ENCODE data around the gene SLX4.
A peak's percentile ranks its signal among the peaks of the same experiment; 100 is the strongest.
"Not testable (repeated sequence)": the region's sequence is repeated elsewhere in the genome, so short reads cannot be mapped to it uniquely, and the experiment has no call there.

SLX4 gene, protein sequence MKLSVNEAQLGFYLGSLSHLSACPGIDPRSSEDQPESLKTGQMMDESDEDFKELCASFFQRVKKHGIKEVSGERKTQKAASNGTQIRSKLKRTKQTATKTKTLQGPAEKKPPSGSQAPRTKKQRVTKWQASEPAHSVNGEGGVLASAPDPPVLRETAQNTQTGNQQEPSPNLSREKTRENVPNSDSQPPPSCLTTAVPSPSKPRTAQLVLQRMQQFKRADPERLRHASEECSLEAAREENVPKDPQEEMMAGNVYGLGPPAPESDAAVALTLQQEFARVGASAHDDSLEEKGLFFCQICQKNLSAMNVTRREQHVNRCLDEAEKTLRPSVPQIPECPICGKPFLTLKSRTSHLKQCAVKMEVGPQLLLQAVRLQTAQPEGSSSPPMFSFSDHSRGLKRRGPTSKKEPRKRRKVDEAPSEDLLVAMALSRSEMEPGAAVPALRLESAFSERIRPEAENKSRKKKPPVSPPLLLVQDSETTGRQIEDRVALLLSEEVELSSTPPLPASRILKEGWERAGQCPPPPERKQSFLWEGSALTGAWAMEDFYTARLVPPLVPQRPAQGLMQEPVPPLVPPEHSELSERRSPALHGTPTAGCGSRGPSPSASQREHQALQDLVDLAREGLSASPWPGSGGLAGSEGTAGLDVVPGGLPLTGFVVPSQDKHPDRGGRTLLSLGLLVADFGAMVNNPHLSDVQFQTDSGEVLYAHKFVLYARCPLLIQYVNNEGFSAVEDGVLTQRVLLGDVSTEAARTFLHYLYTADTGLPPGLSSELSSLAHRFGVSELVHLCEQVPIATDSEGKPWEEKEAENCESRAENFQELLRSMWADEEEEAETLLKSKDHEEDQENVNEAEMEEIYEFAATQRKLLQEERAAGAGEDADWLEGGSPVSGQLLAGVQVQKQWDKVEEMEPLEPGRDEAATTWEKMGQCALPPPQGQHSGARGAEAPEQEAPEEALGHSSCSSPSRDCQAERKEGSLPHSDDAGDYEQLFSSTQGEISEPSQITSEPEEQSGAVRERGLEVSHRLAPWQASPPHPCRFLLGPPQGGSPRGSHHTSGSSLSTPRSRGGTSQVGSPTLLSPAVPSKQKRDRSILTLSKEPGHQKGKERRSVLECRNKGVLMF (N-terminal part only)

DNA sequence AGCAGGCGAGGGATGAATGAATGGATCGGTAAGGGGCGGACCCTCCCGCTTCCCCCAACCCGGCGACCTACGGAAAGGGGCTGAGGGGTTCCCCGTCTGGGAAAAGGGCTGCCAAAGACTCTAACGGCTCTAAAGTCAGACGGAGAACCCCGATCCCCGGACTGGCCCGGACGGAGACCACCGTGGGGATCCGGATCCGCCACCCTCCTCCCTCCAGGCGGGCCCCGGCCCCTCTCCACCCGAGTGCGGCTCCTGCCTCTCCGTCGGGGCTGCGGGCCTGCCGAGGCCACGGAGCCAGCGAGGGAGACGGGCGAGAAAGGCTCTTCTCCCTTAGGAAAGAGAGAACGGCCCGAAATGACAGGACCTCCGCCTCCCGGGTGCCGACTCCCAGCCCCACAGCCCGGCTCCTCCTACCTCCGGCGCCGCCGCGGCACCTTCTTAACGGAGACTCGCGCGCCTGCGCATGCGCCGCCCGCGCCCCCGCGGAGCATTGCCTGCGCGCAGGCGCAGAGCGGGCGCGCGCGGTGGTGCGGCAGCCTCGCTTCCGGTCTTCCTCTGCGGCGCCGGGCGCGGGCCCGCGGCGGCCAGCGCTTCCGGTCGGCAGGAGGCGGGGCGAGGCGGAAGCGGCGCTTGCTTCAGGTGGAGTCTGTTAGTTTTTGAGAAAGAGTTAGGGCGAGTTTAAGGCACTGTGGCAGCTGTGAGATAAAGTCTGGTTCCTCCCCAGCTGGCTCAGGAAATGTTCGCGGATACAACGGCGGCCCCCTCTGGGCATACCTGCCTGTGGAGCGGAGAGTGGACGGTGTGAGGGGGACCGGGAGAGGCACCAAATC is at the start of gene SLX4:
TSS of gene SLX4 (minus strand) at position 461 of the 830 bp plus-strand sequence. CDS start 2,642 bp downstream, outside the sequence.
- peak; percentile 96 for DNase-seq

DNA sequence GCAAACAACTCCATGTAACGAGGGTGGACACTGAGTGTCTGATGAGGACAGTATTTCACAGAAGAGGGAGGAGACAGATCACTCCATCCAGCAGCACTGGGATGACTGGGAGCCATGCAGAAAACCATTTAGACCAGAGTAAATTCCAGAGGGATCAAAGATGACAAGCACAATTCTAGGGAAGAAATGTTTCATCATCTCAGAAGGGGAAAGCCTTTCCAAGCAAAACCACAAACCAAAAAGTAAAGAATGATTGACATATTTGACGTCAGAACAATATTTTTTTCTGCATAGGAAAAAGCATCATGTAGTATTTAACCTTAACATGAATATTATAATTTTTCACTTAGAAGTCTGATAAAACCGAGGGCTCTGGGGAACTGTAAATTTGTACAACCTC is 47.8 kb upstream of the SLX4 start:
- DNase-seq = peak; percentile 3

DNA sequence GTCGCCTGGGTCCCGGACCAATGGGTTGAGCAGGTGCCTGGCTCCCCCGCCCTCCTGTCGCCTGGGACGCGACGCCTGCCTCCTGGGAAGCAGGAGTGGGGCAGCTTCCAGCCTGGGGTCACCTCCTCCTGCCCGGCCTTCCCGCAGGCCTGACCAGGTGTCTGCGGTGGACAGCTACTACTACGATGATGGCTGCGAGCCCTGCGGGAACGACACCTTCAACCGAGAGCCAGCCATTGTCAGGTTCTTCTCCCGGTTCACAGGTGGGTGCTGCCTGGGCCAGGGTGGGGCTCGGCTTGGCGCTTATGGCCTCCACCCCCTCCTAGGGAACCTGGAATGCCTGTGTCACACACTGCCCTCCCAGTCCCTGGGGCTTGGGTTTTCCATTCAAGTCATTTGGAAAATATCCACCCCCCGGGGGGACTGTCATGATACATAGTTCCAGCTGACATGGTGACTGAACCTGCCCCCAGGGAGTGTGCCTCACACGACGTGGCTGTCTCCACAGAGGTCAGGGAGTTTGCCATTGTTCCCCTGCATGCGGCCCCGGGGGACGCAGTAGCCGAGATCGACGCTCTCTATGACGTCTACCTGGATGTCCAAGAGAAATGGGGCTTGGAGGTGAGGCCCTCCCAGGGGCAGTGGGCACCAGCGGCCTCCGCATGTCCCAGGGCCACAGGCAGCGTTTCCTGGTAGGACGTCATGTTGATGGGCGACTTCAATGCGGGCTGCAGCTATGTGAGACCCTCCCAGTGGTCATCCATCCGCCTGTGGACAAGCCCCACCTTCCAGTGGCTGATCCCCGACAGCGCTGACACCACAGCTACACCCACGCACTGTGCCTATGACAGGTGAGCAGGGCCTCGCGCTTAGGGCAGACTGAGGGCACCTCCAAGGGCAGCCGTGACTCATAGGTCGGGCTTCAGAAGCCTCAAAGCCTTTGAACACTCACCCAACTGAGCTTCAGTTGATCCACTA is 45.4 kb upstream of the SLX4 start:
- DNase-seq = no peak

DNA sequence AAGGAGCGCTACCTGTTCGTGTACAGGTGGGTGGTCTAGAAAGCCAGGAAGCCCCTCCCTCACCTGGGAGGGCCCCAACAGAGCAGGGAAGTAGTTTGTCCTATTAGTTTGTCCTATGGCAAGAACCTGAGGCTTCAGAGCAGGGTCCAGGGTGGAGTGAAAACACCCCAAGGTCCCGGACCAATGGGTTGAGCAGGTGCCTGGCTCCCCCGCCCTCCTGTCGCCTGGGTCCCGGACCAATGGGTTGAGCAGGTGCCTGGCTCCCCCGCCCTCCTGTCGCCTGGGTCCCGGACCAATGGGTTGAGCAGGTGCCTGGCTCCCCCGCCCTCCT is 44.7 kb upstream of the SLX4 start:
- not testable (repeated sequence) for DNase-seq

DNA sequence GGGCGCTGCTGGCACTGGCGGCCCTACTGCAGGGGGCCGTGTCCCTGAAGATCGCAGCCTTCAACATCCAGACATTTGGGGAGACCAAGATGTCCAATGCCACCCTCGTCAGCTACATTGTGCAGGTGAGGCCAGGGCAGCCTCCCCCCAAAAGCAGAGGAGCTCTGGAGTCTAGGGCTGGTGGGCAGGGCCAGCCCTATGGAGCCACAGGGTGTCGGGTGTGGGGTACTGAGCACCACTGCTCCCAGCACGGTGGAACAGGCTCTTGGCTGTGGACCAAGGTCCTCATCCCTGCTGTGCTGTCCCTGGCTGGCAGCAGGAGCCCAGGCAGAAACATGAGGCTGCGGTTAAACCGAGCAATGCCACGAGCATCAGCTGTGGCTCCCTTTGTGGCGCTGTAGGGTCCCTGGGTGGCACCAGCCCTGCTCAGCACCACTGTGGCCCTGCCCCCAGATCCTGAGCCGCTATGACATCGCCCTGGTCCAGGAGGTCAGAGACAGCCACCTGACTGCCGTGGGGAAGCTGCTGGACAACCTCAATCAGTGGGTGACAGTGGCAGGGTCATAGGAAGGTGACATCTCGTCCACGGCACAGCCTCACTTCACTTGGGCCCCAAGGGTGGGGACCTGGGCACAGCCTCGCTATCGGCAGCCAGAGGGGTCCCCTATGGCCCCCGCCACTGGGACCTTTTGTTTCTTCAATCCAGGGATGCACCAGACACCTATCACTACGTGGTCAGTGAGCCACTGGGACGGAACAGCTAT is 44.2 kb upstream of the SLX4 start:
- DNase-seq = no peak

DNA sequence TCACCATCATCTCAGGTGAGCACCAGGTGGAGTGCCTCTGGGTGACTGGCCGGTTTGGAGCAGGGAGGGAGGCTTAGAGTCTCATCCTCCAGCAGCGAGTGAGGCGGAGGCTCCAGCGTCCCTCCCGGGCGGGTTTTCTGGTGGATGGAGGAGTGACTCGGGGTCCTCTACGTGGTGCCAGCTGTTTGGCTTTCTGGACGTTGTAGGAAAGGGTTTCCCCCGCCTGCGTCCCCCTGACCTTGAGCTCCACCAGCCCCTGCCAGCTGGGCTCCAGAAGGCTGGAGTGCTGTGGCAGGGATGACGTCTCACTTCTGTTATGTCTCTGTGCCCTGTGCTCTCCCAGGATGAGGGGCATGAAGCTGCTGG is 43.6 kb upstream of the SLX4 start:
- no peak for DNase-seq

DNA sequence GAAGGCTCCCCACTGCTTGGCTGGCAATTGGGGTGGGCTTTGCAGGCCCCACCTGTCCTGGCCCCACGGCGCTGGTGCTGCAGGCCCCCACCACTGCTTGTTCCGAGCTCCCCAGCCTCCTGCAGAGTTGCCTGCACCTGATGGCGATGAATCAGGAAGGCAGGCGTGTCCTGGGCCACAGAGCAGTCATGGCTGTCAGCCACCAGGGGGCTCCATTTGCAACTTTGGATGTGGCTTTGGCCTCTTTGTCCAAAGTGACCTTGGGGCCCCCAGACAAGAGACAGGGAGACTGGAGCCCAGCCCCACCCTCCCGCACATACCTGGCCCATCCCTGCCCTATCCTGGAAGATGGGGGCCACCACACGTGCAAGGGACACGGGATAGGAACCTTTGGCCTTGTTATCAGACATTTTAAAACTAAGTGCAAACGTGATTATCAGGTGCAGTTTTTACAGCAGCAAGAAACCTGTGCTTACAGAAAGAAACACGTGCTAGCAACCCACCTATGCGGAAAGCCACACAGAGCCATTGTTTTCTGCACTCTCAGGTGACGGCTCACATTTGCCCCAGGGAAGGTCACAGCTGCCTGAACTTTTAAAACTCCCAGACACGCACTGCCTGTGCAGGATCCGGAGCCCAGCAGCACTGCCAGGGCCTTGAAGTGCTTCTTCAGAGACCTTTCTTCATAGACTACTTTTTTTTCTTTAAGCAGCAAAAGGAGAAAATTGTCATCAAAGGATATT is 43.0 kb upstream of the SLX4 start, which contains the start of gene DNASE1:
TSS of gene DNASE1 (plus strand) at position 443 of the 743 bp plus-strand sequence. CDS start 683 bp downstream, outside the sequence.
- peak; percentile 69 for DNase-seq

DNA sequence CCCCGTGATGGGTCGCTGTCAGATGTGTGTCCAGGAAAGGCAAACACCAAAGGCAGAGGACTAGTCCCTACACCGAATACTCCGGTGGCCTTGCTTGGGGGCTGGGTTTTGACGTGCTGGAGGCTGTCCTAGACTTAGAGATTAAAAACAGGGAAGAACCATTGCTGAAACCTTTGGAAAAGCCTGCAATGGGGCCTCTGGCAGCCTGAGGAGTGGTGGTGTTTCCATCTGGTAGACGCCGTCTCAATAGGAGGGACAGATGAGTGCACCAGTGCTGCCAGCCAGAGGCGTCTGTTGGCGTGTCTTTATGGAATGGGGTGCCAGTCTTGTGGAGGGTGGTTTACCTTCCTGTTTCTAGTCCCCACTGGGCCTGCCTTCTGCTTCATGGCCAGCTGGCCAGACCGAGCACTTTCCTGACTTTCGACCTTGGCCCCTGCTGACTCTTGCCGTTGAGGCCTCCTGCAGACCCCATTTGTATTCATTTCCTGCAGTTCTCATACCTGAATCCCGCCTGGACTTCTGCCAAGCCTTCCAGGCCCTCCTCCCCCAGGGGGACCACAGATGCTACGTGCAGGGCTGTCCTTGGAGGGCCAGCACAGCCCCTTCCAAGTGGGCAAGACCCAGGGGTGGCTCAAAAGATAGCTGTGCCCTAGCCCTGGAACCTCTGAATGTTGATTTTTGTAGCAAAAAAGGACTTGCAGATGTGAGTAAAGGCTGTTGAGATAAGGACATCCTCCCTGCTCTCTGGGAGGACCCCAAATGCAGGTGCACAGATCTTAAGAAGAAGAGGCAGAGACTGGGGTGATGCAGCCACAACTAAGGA is 41.2 kb upstream of the SLX4 start:
- DNase-seq = no peak

DNA sequence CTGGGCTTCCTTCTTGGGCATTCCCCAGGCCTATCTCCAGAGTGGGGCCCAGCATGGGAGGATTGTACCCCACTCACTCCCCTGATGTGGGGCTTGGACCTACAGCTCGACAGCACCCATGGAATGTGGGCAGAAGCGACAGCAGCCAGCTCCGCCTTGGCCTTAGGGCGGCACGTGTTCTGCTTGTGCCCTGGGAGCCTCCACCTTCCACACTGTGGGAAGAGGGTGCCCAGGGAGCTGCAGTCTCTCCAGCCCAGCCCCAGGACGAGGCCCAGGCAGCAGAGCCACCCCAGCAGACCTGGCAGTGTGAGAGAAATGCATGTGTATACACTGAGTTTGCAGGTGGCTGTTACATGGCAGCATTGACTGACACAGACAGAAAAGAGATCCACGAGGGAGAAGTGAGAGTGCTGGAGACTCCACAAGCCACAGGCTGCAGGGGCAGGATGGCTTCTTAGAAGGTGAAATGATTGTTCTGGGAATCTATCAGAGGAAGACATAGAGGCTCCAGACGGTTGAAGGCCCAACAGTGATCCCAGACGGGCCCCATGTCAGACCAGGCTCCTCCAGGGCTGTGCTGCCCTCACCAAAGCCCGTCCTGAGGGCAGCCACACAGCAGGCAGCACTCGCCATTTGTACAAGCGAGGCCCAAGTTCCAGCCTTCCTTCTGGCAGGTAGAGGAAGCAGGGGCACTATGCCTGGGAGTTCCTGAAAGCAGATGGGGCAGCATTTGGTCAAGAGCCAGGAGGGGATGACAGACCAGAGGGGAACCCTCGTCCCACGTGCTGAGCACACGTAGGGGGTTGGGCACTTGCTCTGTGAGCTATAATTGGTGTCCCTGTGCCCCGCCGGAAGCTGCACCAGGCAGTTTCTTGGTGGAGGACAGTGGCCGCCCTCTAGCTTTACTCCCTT is 40.3 kb upstream of the SLX4 start:
- DNase-seq = no peak

DNA sequence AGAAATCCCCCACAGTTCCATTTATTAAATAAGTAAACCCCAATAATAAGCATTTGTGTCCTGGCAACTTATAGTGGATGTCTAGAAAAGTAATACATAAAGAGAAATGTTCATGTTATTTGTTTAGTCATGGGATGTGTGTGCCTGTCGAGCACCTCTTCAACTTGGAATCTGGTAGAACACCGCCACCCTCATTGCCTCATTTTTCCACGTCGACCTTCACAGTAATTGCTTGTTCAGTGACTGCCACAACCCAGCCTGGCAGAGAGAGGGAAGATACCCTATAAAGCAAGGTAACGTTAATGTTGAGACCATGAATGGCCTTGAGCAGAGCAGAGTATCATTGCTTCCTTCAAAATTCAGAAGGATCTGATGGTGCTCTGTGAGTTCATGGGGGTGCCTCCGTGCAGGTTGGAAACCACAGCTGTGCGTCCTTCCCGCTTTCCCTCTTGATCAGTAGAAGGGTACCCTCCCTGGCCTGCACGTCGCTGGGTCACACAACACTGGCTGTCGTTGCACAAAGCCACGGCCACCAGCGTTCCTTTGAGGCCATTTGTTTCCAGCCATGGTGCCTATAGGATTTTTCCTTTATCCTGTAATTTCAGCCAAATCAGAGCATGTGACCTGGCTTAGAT is 39.3 kb upstream of the SLX4 start:
- no peak for DNase-seq

DNA sequence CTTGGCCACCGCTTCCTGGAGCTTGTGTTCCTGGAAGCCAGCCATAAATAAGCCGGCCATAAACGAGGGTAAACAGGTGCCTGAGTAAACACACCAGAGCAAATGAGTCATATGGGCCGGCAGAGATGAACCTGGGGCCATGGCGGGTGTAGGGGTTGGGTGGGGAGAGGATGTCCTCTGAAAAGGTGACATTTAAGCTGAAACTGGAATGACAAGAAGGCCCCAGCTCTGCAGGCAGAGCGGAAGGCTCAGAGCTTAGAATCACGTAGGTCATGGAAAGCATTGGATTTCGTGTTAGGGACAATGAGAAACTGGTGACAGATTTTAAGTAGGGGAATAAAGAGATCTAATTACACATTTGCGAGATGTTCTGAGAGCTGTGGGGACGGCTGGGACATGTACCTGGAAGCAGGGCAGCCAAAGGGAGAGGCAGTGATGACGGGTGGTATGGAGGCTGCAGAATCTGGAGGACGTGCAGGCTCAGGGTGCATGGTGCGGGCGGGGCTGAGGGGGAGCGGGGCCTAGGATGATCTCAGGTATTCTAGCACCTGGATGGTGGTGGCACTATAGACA is 35.0 kb upstream of the SLX4 start:
- no peak for DNase-seq

DNA sequence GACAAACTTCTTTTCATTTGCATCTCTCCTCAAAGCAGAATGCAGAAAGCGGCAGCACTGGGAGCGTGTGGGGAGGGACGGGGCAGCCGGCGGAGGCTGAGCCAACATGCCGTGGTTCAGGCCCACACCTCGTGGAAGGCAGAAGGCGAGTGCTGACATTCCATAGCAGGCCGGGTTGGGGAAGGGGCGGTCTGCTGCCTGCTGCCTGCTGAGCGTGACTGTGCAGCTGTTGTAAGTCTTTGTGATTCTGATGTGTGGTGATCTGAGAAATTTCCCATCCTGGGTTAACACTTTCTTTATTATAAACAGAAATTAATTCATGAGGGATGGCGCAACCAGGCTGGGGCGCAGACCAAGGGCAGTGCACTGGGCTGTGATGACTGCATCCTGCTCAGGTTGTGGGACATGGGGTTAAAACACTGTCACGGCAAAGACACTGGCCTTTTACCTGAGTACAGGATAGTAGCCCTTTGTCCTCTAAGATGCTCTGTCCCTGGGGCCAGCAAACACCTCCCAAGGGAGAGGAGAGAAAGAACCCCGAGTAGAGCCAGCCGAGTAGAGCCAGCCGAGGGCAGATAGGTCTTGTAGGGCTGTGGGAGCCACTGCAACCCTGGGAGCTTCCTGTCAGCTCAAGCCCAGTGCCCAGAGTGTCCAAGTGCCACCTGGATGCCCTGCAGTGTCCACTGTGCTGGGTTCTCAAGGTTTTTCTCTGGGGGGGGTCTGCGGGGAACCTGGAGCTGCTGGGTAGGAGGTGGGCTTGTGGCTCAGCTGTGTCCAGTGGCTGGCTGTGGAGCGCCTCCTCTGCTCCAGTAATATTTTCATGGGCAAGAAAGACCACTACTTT is 34.3 kb upstream of the SLX4 start:
- DNase-seq = no peak

DNA sequence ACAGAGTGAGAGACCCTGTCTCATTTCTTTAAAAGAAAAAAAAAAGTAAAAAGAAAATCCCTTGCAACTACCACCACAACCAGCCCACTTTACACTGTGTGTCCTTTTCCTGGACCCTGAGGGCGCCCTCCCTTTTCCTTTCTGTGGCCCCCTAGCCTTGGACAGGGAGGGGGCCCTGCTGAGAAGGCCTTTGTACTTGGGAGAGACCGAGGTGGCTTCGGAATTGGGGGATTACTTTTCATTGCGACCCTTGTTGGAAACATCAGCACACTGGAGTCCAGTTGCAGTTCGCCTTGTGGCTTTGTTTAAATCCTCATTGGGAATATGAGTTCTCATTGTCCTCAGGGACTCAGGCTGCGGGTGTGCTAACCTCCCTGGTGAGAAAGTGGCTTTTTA is 33.7 kb upstream of the SLX4 start:
- no peak for DNase-seq

DNA sequence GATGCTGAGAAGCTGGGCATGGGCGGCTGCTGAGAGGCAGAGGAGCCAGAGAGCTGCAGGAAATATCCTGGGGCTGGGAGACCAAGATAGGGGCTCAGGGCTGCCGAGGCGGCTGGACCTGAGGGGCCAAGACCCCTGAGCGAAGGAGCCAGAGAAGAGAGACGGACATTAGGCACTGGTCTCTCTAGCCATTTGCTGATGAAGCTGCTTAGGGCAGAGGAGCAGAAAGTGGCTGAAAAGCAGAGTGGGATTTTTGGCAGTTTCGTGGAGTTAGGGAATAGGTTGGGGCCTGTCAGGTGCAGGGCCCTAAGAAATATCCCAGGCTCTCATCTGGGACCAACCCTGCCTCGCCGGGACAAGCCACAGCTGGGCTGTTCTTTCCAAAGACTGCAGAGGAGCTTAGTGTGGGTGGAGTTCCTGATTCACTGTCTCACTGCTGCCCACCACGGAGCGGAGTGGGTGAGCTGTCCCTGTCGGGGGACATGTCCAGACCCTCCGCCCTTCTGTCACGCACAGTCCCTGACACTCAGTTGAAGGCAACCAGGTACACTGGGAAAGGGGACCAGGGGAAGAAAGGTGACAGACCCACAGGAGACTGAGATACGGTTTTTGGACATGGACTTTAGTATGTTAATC is 31.8 kb upstream of the SLX4 start:
- no peak for DNase-seq

DNA sequence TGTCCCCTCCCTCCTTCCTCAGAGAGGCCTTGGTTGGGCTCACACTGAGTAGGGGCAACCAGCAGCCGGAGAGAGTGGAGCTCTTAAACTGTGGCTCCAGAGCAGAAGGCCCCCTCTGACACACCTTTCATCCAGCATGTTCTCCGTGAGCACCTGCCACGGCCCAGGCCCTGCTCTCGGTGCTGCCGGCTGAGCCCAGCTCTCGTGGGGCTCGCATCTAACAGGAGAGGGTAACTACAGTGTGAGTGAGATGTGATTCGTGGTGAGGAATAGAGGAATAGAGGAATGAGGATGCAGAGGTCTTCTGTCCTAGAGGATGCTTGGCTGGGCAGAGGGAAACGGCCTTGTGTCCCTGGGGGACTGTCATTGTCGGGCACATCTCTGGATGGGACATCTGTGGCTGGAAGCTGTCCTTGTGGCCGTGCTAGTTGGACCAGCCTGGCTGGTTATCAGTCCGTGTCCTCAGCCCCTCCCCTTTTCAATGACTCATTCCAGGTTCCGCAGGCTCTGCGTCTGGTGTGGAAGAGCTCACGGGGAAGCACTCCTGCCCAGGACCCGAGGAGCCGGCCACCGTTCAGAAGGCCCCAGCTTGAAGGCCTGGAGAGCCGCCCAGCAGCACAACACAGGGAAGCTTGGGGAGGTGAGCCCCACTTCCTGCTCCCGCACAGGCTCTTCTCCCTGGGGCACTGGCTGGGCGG is 31.1 kb upstream of the SLX4 start:
- peak; percentile 37 for DNase-seq
